ENCODE results near the gene UNKL. TPM values are rescaled to one million over a fixed set of nuclear protein-coding genes. Genes with fewer than 3 reads are reported as not detected.
"Not testable (repeated sequence)": the region's sequence is repeated elsewhere in the genome, so short reads cannot be mapped to it uniquely, and the experiment has no call there.

UNKL gene
- total RNA-seq, 1 donor from 2014 or later: 31.5 TPM

- Mint-ChIP-seq H3K9me3 (ENCODE audit: low read depth) (no peaks in the 10 kb centered on the region), H3K27ac (peak overlapping the region; percentile 59), H3K27me3 (peaks cover 27% of the 10 kb centered on the region), H3K36me3 (ENCODE audit: insufficient read depth) (no peaks in the 10 kb centered on the region), H3K4me1 (ENCODE audit: low read depth) (peaks cover 10% of the 10 kb centered on the region), H3K4me3 (ENCODE audit: low read depth) (peak overlapping the region; percentile 50)
- TF ChIP-seq, protein P1, sequence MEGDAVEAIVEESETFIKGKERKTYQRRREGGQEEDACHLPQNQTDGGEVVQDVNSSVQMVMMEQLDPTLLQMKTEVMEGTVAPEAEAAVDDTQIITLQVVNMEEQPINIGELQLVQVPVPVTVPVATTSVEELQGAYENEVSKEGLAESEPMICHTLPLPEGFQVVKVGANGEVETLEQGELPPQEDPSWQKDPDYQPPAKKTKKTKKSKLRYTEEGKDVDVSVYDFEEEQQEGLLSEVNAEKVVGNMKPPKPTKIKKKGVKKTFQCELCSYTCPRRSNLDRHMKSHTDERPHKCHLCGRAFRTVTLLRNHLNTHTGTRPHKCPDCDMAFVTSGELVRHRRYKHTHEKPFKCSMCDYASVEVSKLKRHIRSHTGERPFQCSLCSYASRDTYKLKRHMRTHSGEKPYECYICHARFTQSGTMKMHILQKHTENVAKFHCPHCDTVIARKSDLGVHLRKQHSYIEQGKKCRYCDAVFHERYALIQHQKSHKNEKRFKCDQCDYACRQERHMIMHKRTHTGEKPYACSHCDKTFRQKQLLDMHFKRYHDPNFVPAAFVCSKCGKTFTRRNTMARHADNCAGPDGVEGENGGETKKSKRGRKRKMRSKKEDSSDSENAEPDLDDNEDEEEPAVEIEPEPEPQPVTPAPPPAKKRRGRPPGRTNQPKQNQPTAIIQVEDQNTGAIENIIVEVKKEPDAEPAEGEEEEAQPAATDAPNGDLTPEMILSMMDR (IDR thresholded peaks at IDR 0.05; ENCODE audit: unreplicated experiment): no peak
- DNase-seq (ENCODE audit: low spot score, unreplicated experiment): no peak
Measured at GRCh38 chr16:1332618-1333148, 81.8 kb downstream of the UNKL start.

DNA sequence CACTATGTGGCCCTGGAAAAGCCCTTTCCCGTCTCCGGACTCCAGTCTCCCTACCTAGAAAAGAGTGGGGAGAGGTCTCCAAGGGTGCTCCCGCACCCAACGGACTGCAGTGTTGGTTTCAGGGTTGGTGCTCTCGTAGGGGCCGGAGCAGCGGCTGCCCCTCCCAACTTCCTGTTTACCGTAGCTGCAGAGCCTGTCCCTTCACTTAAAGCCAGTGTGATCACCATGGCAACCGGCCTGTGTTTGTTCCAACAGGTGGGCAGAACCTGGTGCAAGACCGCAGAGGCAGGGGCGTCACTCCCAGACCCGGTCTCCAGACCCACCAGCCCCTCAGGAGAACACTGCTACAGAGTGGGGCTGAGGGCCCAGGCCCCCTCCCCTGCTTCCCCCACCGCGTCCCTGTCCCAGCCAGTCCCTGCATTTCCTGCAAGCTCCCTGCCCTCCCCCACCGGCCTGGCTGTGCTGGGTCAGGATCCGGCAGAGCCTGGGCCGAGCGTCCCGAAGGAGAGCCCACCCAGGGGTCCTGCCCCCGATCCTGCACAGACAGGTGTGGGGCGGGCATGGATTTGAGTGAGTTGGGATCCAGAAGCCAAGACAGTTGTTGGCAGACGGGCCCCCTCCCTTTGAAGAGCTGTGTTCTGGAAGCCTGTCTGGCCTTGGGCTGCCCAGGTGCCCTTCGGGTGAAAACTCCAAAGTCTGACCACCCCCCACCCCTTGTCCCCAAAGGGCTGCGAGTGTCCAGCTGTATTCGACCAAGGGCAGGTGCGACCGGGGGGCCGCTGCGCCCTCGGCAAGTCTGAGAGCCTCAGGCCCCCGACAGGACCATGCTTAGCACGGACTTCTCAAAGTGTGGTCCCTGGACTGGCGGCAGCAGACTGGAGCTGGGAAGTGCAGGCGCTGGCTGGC is 82.5 kb downstream of the UNKL start:
- DNase-seq (ENCODE audit: low spot score, unreplicated experiment): peak; percentile 54
- TF ChIP-seq, protein P1 (IDR thresholded peaks at IDR 0.05; ENCODE audit: unreplicated experiment): no peak
- Mint-ChIP-seq H3K9me3 (ENCODE audit: low read depth) (no peaks in the 10 kb centered on the region), H3K27me3 (peaks cover 27% of the 10 kb centered on the region), H3K4me3 (ENCODE audit: low read depth) (peak overlapping the region; percentile 63), H3K4me1 (ENCODE audit: low read depth) (peaks cover 10% of the 10 kb centered on the region), H3K27ac (peak overlapping the region; percentile 62), H3K36me3 (ENCODE audit: insufficient read depth) (no peaks in the 10 kb centered on the region)

DNA sequence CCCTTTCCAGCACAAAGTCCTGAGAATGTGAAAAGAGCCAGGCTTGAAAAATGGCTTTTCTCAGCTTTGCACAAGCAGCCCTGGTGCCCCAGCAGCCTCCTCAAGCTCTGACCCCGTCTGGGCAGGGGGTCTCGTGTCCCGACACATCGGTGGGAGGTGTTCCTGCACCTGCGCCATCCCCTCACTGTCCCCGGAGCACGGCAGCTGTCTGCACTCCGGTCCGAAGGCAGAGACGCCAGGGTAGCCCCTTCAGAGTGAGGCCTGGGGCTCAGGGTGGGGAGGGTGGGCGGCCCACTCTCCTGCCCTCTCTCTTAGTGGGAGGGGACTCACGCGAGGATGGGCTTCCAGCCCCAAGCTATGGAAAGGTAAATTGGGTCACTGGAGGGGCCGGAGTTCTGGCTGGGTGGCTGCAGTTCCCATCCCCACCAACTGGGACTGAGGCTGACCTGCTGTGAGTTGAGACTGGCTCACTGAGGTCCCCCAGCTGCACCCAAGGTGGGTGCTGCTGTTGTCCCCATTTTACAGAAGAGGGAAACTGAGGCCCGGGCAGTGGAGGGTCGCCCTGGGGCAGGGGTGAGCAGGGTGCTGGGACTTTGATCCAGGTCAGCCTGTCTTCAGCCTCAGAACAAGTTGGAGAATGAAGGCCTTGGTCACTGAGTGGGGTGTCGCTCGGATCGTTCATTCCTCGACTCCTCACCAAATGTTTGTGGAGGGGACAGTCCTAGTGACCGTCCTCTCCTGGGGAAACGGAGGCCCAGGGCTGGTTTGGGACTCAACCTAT is 83.4 kb downstream of the UNKL start:
- Mint-ChIP-seq H3K9me3 (ENCODE audit: low read depth) (no peaks in the 10 kb centered on the region), H3K27me3 (peaks cover 20% of the 10 kb centered on the region), H3K36me3 (ENCODE audit: insufficient read depth) (no peaks in the 10 kb centered on the region), H3K27ac (peak overlapping the region; percentile 87), H3K4me1 (ENCODE audit: low read depth) (peaks cover 10% of the 10 kb centered on the region), H3K4me3 (ENCODE audit: low read depth) (peak overlapping the region; percentile 63)
- TF ChIP-seq, protein P1 (IDR thresholded peaks at IDR 0.05; ENCODE audit: unreplicated experiment): no peak
- DNase-seq (ENCODE audit: low spot score, unreplicated experiment): no peak

- Mint-ChIP-seq H3K9me3 (ENCODE audit: low read depth) (no peaks in the 10 kb centered on the region), H3K27me3 (peaks cover 14% of the 10 kb centered on the region), H3K36me3 (ENCODE audit: insufficient read depth) (peaks cover under 1% of the 10 kb centered on the region), H3K4me1 (ENCODE audit: low read depth) (peaks cover 10% of the 10 kb centered on the region), H3K27ac (no peak overlapping the region), H3K4me3 (ENCODE audit: low read depth) (no peak overlapping the region)
- TF ChIP-seq, protein P1 (IDR thresholded peaks at IDR 0.05; ENCODE audit: unreplicated experiment): peak; percentile 58
- DNase-seq (ENCODE audit: low spot score, unreplicated experiment): no peak
Measured at GRCh38 chr16:1330260-1330914, 84.1 kb downstream of the UNKL start.

DNA sequence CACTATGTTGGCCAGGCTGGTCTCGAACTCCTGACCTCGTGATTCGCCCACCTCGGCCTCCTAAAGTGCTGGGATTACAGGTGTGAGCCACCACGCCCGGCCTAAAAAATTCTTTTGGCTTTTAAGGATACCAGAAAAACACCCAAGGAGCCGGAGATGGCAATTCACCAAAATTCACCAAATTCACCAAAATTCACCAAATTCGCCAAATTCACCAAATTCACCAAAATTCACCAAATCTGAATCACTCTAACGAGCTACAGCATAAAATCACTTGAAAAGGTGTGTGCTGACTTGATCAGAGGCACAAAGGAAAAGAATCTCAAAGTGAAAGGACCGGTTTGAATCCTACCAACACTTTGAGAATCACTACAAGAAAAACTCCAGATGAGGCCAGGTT is 85.5 kb downstream of the UNKL start:
- not testable (repeated sequence) for H3K9me3 Mint-ChIP-seq (ENCODE audit: low read depth); H3K4me3 Mint-ChIP-seq (ENCODE audit: low read depth); H3K36me3 Mint-ChIP-seq (ENCODE audit: insufficient read depth); H3K27me3 Mint-ChIP-seq; H3K27ac Mint-ChIP-seq; DNase-seq (ENCODE audit: low spot score, unreplicated experiment)
- H3K4me1 Mint-ChIP-seq (ENCODE audit: low read depth): peaks cover 10% of the 10 kb centered on the region

GRCh38 chr16:1328136-1328535 is 86.4 kb downstream of the UNKL start:
- H3K9me3 Mint-ChIP-seq (ENCODE audit: low read depth); H3K4me3 Mint-ChIP-seq (ENCODE audit: low read depth); H3K27ac Mint-ChIP-seq; H3K27me3 Mint-ChIP-seq; H3K36me3 Mint-ChIP-seq (ENCODE audit: insufficient read depth); DNase-seq (ENCODE audit: low spot score, unreplicated experiment): not testable (repeated sequence)
- peaks cover 10% of the 10 kb centered on the region for H3K4me1 Mint-ChIP-seq (ENCODE audit: low read depth)
